Spinal cord (tissue), 10 donors: ENCODE measurements around the gene UST. TPM values are rescaled to one million over a fixed set of nuclear protein-coding genes. Genes with fewer than 3 reads are reported as not detected.
A peak's percentile ranks its signal among the peaks of the same experiment; 100 is the strongest.
"Not testable (repeated sequence)": the region's sequence is repeated elsewhere in the genome, so short reads cannot be mapped to it uniquely, and the experiment has no call there.

Experiments used
- DNase-seq, 6 donors: peaks; one replicate each; pipeline versions ENCODE4 v3.0.0 to v3.0.0-alpha.2; 2013 to 2015; ENCODE audit warnings: low spot score in 6 of 6, low read depth in 4 of 6
- H3K27ac ChIP-seq: one replicate; pipeline ENCODE4 v1.5.1; 2013; ENCODE audit warnings: low read depth, low read length, control low read depth
- H3K27me3 ChIP-seq: one replicate; pipeline ENCODE4 v1.6.1; 2013; ENCODE audit warnings: low read length; ENCODE audit not compliant: control insufficient read depth, insufficient read depth
- H3K36me3 ChIP-seq: one replicate; pipeline ENCODE4 v1.6.1; 2013; ENCODE audit warnings: low read length; ENCODE audit not compliant: control insufficient read depth, insufficient read depth
- H3K4me1 ChIP-seq: one replicate; pipeline ENCODE4 v1.6.1; 2013; ENCODE audit warnings: low read length; ENCODE audit not compliant: control insufficient read depth, insufficient read depth
- H3K4me3 ChIP-seq: one replicate; pipeline ENCODE4 v1.5.1; 2013; ENCODE audit warnings: low read depth, low read length, control low read depth
- H3K9me3 ChIP-seq: one replicate; pipeline ENCODE4 v1.6.1; 2013; ENCODE audit warnings: low read length; ENCODE audit not compliant: control insufficient read depth, insufficient read depth
- WGBS: methylation state at CpG from one replicate; pipeline ENCODE4 v1.1.5; 2013; ENCODE audit warnings: missing lambda C conversion rate; ENCODE audit not compliant: insufficient coverage; 5-methylcytosine and 5-hydroxymethylcytosine counted together
- polyA plus RNA-seq, 2 donors: library from polyadenylated mRNA; unstranded; fragments of 120-200 nt; gene quantifications; one replicate each; pipeline ENCODE4 v1.2.1, GENCODE V29; 2013; ENCODE audit not compliant: insufficient read length in 2 of 2
- total RNA-seq, 2 donors: library from RNA; depleted of rRNA in 1 of 2; stranded (reverse); fragments of 120-200 nt in 1 of 2; fragments of >200 nt in 1 of 2; gene quantifications; one replicate each; pipeline versions ENCODE4 v1.2.3 to v1.2.4, GENCODE V29; 2013 to 2014
- donor health status: healthy.

Gene UST
- total and polyA plus RNA-seq, 4 donors: 21.5 to 28.9 (median 23.5) TPM

DNA sequence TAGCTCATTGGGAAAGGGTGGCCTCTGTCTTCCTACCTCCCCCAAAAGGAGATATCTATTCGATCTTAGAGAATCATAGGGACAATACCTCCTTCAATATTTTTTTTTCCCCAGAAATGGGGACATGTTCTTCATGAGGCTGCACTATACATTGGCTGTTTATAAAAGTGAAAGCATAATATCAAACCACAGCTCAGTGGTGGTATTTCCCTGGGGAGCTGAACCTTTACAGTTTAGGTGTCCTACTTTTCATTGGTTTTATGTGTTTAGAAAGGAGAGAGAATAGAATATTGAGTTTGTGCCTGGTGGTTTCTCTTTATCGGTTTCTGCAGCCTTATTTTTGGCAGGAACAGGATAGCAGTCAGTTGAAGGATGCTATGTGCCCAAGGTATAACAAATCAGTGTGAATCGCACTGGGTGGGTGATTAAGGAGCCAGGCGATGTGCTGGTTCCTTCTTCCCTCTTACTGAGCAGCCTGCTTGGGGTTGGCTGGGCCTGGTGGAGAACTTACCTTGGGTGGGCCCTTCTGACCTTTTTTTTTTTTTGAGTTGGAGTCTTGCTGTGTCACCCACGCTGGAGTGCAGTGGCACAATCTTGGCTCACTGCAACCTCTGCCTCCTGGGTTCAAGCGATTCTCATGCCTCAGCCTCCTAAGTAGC, 25.2 kb downstream of the UST start:
- WGBS: 91% methylated on average over 5 of the region's 6 CpGs
- no peak overlapping the region for H3K27ac ChIP-seq
- DNase-seq: no peak
- no peaks in the 10 kb centered on the region for H3K36me3 ChIP-seq
- peaks cover 7% of the 10 kb centered on the region for H3K4me1 ChIP-seq
- no peaks in the 10 kb centered on the region for H3K9me3 ChIP-seq
- H3K4me3 ChIP-seq: no peak overlapping the region
- H3K27me3 ChIP-seq: no peaks in the 10 kb centered on the region

DNA sequence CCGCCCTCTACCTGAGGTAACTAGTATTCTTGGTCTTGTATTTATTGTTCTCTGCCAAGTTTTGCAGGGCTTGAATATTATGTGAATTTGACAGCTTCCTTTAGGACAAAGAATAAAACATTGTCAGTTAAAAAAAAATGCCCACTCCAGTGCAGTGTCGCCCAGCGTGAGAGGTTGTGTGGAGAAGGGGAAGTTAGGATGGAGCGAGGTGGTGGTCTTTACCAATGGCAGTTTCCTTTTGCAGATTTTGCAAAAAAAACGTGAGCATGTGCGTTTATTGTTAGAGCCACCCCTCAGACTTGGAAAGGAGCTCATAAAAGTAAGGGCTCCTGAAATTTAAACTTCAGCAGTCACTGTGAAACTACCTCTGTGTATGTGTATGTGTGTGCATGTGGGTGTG, 28.3 kb downstream of the UST start:
- Histone ChIP-seq H3K9me3 (no peaks in the 10 kb centered on the region), H3K4me1 (peaks cover 4% of the 10 kb centered on the region), H3K4me3 (no peak overlapping the region), H3K36me3 (no peaks in the 10 kb centered on the region), H3K27me3 (no peaks in the 10 kb centered on the region), H3K27ac (no peak overlapping the region)
- DNase-seq: no peak
- WGBS: 72% methylated on average over 5 of the region's 6 CpGs

DNA sequence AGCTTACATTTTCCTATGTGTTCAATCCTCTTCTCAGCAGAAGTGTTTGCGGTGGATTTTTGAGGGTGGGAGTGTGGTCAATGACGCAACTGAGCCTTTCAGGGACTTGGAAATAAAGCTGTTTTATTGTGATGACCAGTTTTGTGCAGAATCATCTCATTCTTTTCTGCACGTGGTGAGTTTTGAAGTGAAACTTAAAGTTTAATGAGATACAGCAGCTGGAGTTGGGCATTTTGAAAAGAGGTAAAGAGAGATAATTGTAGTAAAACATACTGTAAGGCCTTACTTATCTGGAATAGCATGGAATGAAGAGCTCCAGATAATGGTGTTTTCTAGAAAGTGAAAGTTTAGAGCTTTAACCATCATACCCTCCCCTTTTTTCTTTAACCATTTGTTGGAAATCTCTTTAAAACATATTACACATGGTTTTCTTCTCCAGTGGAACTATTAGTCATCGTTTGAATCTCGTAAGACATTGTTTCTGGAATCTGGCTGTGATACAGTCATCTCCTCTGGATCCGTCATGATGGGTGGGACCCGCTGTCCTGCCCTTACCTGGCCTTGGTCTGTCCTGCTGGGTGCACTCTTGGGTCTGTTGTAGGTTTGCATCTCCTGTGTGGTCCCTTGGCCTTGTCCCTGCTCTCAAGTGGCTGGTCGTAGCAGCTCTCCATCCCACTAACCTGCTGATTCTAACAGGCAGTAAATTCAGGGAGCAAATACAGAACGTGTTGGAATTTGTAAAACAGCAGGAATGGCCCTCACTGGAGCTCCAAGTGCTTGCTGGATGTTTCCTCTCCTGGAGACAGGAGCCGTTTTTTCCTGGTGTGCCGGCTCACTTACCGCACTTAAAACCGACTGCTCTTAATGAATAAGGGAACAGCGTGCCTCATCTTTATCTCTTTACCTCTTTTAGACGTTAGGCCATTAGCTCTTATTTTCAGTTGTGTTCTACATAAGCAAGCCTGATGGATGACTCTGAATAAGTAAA, 29.8 kb downstream of the UST start:
- Histone ChIP-seq H3K9me3 (no peaks in the 10 kb centered on the region), H3K27ac (no peak overlapping the region), H3K27me3 (no peaks in the 10 kb centered on the region), H3K4me1 (peaks cover 4% of the 10 kb centered on the region), H3K36me3 (no peaks in the 10 kb centered on the region), H3K4me3 (no peak overlapping the region)
- WGBS: 67% methylated on average over 9 of the region's 15 CpGs
- peak in 1 of 6 donors; percentile 55 for DNase-seq

DNA sequence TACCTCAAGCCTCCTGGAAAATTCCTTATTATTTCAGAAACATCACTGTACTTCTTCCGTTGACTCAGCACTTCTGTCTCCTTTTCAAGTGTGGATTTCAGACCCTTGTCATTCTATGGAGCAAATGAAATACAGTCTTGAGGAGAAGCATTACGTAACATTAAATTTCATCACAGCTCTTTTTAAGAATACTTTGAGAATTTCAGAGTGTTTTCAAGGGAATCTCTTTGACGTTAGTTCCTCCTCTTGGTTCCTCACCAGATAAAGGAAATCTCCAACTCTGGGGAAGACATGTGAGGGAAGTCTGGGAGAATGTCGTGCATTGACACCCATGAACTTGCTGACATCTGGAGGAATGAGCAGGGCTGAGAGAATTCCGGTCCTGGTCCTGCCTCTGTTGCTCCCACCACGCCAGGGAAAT, 32.3 kb downstream of the UST start:
- Histone ChIP-seq H3K27me3 (no peaks in the 10 kb centered on the region), H3K9me3 (no peaks in the 10 kb centered on the region), H3K27ac (no peak overlapping the region), H3K36me3 (no peaks in the 10 kb centered on the region), H3K4me1 (peaks cover 4% of the 10 kb centered on the region), H3K4me3 (no peak overlapping the region)
- WGBS: 55% methylated on average over 4 of the region's 6 CpGs
- DNase-seq: no peak

DNA sequence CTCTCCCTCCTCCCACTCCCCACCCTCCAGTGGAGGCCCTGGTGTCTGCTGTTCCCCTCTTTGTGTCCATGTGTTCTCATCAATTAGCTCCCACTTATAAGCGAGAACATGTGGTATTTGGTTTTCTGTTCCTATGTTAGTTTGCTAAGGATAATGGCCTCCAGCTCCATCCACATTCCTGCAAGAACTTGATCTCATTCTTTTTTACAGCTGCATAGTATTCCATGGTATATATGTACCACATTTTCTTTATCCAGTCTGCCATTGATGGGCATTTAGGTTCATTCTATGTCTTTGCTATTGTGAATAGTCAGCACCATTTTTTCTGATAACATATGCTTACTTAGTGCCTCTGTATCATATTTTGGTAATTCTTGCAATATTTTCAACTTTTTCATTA, 33.6 kb downstream of the UST start:
- H3K4me3 ChIP-seq, H3K9me3 ChIP-seq, H3K27me3 ChIP-seq, H3K36me3 ChIP-seq, H3K27ac ChIP-seq, H3K4me1 ChIP-seq, DNase-seq: not testable (repeated sequence)
- WGBS: no CpG with 5 or more reads among the region's 1 CpG

DNA sequence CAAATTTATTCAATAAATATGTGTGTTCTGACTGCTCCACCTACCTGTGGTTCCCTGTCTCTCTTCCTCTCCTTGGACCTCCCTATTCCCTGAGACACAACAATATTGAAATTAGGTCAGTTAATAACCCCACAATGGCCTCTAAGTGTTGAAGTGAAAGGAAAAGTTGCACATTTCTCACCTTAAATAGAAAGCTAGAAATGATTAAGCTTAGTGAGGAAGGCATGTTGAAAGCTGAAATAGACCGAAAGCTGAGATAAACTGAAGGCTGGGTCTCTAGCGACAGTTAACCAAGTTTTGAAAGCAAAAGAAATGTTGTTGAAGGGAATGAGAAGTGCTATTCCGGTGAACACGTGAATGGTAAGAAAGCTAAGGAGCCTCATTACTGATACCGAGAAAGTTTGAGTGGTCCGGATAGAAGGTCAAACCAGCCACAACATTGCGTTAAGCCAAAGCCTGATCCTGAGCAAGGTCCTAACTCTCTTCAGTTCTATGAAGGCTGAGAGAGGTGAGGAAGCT, 34.1 kb downstream of the UST start:
- Histone ChIP-seq H3K27me3 (no peaks in the 10 kb centered on the region), H3K9me3 (no peaks in the 10 kb centered on the region), H3K36me3 (no peaks in the 10 kb centered on the region), H3K4me1 (peaks cover 4% of the 10 kb centered on the region), H3K27ac (no peak overlapping the region), H3K4me3 (no peak overlapping the region)
- no peak for DNase-seq
- WGBS: 97% methylated on average over 7 of the region's 7 CpGs

DNA sequence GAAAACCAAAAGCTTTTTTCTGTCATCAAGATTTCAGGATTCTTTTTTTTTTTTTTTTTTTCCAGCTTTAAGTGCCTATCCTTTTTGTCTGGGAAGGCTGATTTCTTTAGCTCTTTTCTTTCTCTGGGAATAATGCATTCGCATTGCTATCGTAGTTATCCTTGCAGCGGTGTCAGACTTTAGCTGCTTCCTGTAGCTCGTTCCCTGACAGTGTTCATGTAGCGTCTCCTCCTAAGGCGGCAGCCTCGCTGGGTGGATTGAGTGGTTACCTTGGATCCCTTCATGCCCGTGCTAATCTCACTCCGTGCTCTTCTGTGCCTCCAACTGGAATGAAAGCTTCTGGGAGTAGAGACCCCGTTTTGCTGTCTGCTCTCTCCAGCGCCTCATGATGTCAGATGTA, 43.1 kb downstream of the UST start:
- WGBS: 68% methylated on average over 7 of the region's 11 CpGs
- H3K36me3 ChIP-seq: no peaks in the 10 kb centered on the region
- peak in 2 of 6 donors; percentile 15 to 44 for DNase-seq
- no peaks in the 10 kb centered on the region for H3K27me3 ChIP-seq
- H3K4me1 ChIP-seq: no peaks in the 10 kb centered on the region
- H3K27ac ChIP-seq: no peak overlapping the region
- no peaks in the 10 kb centered on the region for H3K9me3 ChIP-seq
- H3K4me3 ChIP-seq: no peak overlapping the region

DNA sequence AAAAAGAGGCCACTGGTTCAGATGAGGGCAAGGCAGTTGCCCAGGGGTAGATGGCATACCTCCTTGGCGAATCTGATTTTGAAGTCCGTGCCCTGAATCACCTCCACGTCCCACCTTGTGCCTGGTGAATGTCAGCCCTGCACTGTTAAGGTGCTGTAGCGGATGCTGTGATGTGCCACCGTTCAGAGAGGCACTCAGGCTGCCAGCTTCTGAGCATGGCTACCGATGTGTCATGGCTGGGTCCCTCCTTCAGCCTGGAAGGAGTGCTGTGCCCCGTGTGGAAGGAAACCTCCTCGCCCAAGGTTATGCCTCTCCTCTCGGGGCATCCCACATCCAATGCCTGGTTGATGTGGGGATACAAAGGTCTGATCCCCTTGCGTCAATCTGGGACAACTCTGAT, 43.6 kb downstream of the UST start:
- DNase-seq: no peak
- H3K4me3 ChIP-seq: no peak overlapping the region
- no peak overlapping the region for H3K27ac ChIP-seq
- WGBS: 95% methylated on average over 10 of the region's 10 CpGs
- no peaks in the 10 kb centered on the region for H3K27me3 ChIP-seq
- H3K4me1 ChIP-seq: no peaks in the 10 kb centered on the region
- H3K36me3 ChIP-seq: no peaks in the 10 kb centered on the region
- no peaks in the 10 kb centered on the region for H3K9me3 ChIP-seq

DNA sequence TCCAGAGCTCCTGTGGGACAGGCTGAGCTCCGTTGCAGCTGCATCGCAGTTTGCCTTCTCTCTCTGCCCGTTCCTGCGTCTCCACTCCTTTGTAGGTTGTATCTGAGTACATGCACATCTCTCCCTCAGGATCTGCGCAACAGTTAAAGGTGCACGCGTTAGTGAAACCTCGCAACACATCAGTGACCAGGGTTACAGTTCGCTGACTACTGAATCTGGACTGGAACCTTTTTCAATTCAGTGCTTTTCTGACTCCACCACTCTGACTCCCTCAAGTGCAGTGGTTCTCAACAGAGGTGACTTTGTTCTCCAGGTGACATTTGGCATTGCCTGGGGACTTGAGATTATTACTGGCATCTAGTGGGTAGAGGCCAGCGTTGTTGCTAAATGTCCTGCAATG, 44.0 kb downstream of the UST start:
- no peaks in the 10 kb centered on the region for H3K27me3 ChIP-seq
- DNase-seq: no peak
- H3K36me3 ChIP-seq: no peaks in the 10 kb centered on the region
- H3K27ac ChIP-seq: no peak overlapping the region
- no peaks in the 10 kb centered on the region for H3K9me3 ChIP-seq
- no peak overlapping the region for H3K4me3 ChIP-seq
- H3K4me1 ChIP-seq: no peaks in the 10 kb centered on the region
- 84% methylated on average over 10 of the region's 10 CpGs for WGBS
